Measurements from ENCODE around the gene EGLN1. TPM values are rescaled to one million over a fixed set of nuclear protein-coding genes. Genes with fewer than 3 reads are reported as not detected.

Gene EGLN1
- total RNA-seq, 1 experiment from 2014 or later: 27.1 TPM

DNA sequence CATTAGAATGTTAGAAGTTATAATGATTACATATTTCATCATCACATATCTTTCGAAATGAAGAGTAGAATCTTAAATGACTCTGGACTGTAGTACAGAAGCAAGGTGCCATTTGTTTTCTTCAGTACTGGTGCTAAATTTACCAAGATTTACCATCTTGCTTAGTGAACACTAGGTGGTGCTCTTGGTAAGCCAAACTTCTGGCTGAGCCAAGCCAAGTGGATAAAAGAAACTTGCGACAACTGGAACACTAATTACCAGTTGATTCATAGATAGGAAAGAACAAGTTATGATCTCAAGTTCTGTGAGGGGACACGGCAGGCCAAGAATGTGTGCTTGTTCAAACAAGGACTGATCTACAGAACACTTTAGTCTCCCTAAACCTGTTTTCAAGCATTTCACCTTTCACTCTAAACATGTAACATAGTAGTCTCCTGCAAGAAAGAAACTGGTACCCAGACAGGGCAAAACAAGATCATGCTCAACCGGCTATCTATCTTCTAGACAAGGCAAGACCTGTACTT is 64.2 kb downstream of the EGLN1 start (continued):
- no peak for TF ChIP-seq EGR1 (IDR thresholded peaks at IDR 0.05; ENCODE audit: low read depth)
- TF ChIP-seq, protein P1, sequence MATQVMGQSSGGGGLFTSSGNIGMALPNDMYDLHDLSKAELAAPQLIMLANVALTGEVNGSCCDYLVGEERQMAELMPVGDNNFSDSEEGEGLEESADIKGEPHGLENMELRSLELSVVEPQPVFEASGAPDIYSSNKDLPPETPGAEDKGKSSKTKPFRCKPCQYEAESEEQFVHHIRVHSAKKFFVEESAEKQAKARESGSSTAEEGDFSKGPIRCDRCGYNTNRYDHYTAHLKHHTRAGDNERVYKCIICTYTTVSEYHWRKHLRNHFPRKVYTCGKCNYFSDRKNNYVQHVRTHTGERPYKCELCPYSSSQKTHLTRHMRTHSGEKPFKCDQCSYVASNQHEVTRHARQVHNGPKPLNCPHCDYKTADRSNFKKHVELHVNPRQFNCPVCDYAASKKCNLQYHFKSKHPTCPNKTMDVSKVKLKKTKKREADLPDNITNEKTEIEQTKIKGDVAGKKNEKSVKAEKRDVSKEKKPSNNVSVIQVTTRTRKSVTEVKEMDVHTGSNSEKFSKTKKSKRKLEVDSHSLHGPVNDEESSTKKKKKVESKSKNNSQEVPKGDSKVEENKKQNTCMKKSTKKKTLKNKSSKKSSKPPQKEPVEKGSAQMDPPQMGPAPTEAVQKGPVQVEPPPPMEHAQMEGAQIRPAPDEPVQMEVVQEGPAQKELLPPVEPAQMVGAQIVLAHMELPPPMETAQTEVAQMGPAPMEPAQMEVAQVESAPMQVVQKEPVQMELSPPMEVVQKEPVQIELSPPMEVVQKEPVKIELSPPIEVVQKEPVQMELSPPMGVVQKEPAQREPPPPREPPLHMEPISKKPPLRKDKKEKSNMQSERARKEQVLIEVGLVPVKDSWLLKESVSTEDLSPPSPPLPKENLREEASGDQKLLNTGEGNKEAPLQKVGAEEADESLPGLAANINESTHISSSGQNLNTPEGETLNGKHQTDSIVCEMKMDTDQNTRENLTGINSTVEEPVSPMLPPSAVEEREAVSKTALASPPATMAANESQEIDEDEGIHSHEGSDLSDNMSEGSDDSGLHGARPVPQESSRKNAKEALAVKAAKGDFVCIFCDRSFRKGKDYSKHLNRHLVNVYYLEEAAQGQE (IDR thresholded peaks at IDR 0.05; ENCODE audit: low read depth): no peak
- TF ChIP-seq EZH2 (IDR thresholded peaks at IDR 0.05): no peak
- TF ChIP-seq SP1 (IDR thresholded peaks at IDR 0.05; ENCODE audit: low read depth): no peak
- TF ChIP-seq CBX3 (IDR thresholded peaks at IDR 0.05; ENCODE audit: low read depth): 0 out of 2 replicates have a peak, but pooled peaks have one; percentile 40
- TF ChIP-seq RAD21 (IDR thresholded peaks at IDR 0.05; ENCODE audit: low read depth): peak; percentile 93

DNA sequence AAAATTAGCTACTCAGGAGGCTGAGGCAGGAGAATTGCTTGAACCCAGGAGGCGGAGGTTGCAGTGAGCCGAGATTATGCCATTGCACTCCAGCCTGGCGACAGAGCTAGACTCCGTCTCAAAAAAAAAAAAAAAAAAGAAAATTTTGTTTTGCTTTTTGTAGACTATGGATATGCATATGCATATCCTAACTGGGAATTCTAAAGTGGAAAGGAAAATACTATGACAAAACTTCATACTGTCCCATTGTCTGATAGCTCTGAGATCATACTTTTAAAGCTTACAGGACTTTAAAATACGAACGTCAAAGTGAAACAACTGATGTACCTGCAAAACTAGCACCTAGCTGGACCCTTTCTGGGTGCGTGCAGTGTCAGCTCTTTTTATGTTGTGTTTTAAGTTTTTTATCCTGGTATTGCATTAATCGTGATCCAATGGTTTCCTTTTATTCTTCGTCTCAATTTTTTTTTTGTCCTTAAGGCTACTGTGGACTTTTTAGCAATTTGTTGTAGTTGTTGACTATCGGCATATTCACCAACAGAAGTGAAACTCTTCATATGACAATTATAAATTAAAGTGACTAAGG is 64.8 kb downstream of the EGLN1 start:
- Histone ChIP-seq H3K9me2 (ENCODE audit: insufficient read depth) (no peaks in the 10 kb centered on the region), H4K20me1 (ENCODE audit: insufficient read depth) (0 out of 2 replicates have a peak, but pooled peaks cover 4% of the 10 kb centered on the region), H3K9me3 (ENCODE audit: control insufficient read depth in 1 of 2, insufficient read depth in 1 of 2, low read depth in 1 of 2, low read length in 2 of 2) (no peaks in the 10 kb centered on the region), H3K4me2 (ENCODE audit: low read length) (no peak overlapping the region), H3K27ac (ENCODE audit: low read depth, low read length) (no peak overlapping the region), H2AFZ (ENCODE audit: low read depth, low read length, poor library complexity, severe bottlenecking) (no peak overlapping the region), H3K9ac (ENCODE audit: low read length) (no peak overlapping the region), H3K4me1 (ENCODE audit: control insufficient read depth in 1 of 2, insufficient read depth in 2 of 2, low read length in 2 of 2) (peaks cover 0 to 3% of the 10 kb centered on the region in 2 experiments; a peak in 1 of 4 replicates), H3K4me3 (replicated peaks in 1 of 2; ENCODE audit: low read depth in 1 of 2, low read length in 2 of 2) (no peak overlapping the region), H3K36me3 (ENCODE audit: control insufficient read depth in 1 of 2, insufficient read depth in 2 of 2, low read length in 2 of 2) (peaks cover 4 to 6% of the 10 kb centered on the region in 2 experiments; a peak in 1 of 4 replicates), H3K27me3 (ENCODE audit: insufficient read depth, low read length) (no peaks in the 10 kb centered on the region), H3K79me2 (ENCODE audit: insufficient read depth, low read length) (peaks cover 6% of the 10 kb centered on the region; the same call in 1 of the 2 replicates)
- no peak for TF ChIP-seq POLR2A (IDR thresholded peaks at IDR 0.05; ENCODE audit: borderline replicate concordance, extremely low read depth, insufficient read depth, insufficient read length)
- TF ChIP-seq SP1 (IDR thresholded peaks at IDR 0.05; ENCODE audit: low read depth): no peak
- no peak for TF ChIP-seq SIN3A (IDR thresholded peaks at IDR 0.05; ENCODE audit: low read depth)
- no peak for TF ChIP-seq EZH2phosphoT487 (IDR thresholded peaks at IDR 0.05; ENCODE audit: borderline replicate concordance)
- TF ChIP-seq SRF (IDR thresholded peaks at IDR 0.05; ENCODE audit: low read depth): no peak
- TF ChIP-seq POLR2AphosphoS5 (IDR thresholded peaks at IDR 0.05; ENCODE audit: low read depth, low read length): no peak; the same call in 1 of the 2 replicates
- TF ChIP-seq, protein P2, sequence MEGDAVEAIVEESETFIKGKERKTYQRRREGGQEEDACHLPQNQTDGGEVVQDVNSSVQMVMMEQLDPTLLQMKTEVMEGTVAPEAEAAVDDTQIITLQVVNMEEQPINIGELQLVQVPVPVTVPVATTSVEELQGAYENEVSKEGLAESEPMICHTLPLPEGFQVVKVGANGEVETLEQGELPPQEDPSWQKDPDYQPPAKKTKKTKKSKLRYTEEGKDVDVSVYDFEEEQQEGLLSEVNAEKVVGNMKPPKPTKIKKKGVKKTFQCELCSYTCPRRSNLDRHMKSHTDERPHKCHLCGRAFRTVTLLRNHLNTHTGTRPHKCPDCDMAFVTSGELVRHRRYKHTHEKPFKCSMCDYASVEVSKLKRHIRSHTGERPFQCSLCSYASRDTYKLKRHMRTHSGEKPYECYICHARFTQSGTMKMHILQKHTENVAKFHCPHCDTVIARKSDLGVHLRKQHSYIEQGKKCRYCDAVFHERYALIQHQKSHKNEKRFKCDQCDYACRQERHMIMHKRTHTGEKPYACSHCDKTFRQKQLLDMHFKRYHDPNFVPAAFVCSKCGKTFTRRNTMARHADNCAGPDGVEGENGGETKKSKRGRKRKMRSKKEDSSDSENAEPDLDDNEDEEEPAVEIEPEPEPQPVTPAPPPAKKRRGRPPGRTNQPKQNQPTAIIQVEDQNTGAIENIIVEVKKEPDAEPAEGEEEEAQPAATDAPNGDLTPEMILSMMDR (IDR thresholded peaks at IDR 0.05 in 2 of 3, conservative IDR thresholded peaks at IDR 0.05 in 1 of 3; ENCODE audit: borderline replicate concordance in 1 of 3, insufficient read depth in 1 of 3, low read depth in 2 of 3, low read length in 2 of 3): no peak
- TF ChIP-seq JUND (IDR thresholded peaks at IDR 0.05): no peak
- CTCF ChIA-PET: interaction anchor here (0.6 to 1.5 kb wide), 4 partner anchors 16 to 245 kb away, joined by 3 to 9 read pairs (median 5); no protein-coding TSS in a partner anchor
- intact Hi-C loops (cut with micrococcal nuclease): no loop called here
- ATAC-seq (no peak), DNase-seq (ENCODE audit: low read depth, low spot score) (no peak)
- RAD21 ChIA-PET (ENCODE audit: low non-redundant PET in 1 of 2, low total read pairs in 2 of 2, uncharacterized antibody in 2 of 2, unreplicated experiment in 2 of 2): no interaction called here
- POLR2A ChIA-PET: no interaction called here
- no TSS peak for BruUV-seq (replicated peaks)

Data from HCT116 (cell line).